ENCODE results near the gene CBX6.

The CBX6 gene

GRCh38 chr22:38882972-38883622, 11.1 kb upstream of the CBX6 start:
- TF ChIP-seq POLR2A (IDR thresholded peaks at IDR 0.05; ENCODE audit: extremely low read depth, insufficient read length), result no peak
- no peak for TF ChIP-seq MAX (IDR thresholded peaks at IDR 0.05; ENCODE audit: low read depth, low read length)
- TF ChIP-seq CTCF (IDR thresholded peaks at IDR 0.05; ENCODE audit: low read depth, low read length), result no peak
- TF ChIP-seq MYC (IDR thresholded peaks at IDR 0.05; ENCODE audit: low read depth, low read length), result no peak
- no peak for DNase-seq (ENCODE audit: low read depth)
- H3K4me3 ChIP-seq (ENCODE audit: low read depth, low read length), result no peak overlapping the region

- no peak overlapping the region for H3K4me3 ChIP-seq (ENCODE audit: low read depth, low read length)
- TF ChIP-seq CTCF (IDR thresholded peaks at IDR 0.05; ENCODE audit: low read depth, low read length), result no peak
- no peak for TF ChIP-seq POLR2A (IDR thresholded peaks at IDR 0.05; ENCODE audit: extremely low read depth, insufficient read length)
- TF ChIP-seq MYC (IDR thresholded peaks at IDR 0.05; ENCODE audit: low read depth, low read length), result no peak
- no peak for TF ChIP-seq MAX (IDR thresholded peaks at IDR 0.05; ENCODE audit: low read depth, low read length)
- DNase-seq (ENCODE audit: low read depth), result no peak
Observed at GRCh38 chr22:38881997-38882879, 10.2 kb upstream of the CBX6 start.

- H3K4me3 ChIP-seq (ENCODE audit: low read depth, low read length), result no peak overlapping the region
- no peak for DNase-seq (ENCODE audit: low read depth)
- no peak for TF ChIP-seq MAX (IDR thresholded peaks at IDR 0.05; ENCODE audit: low read depth, low read length)
- TF ChIP-seq MYC (IDR thresholded peaks at IDR 0.05; ENCODE audit: low read depth, low read length), result no peak
- TF ChIP-seq POLR2A (IDR thresholded peaks at IDR 0.05; ENCODE audit: extremely low read depth, insufficient read length), result no peak
Observed at GRCh38 chr22:38881464-38881871, 9.5 kb upstream of the CBX6 start.

GRCh38 chr22:38879961-38880360, 7.9 kb upstream of the CBX6 start:
- no peak for DNase-seq (ENCODE audit: low read depth)
- TF ChIP-seq MAX (IDR thresholded peaks at IDR 0.05; ENCODE audit: low read depth, low read length) (no peak), CTCF (IDR thresholded peaks at IDR 0.05; ENCODE audit: low read depth, low read length) (no peak), POLR2A (IDR thresholded peaks at IDR 0.05; ENCODE audit: extremely low read depth, insufficient read length) (no peak), MYC (IDR thresholded peaks at IDR 0.05; ENCODE audit: low read depth, low read length) (no peak)
- H3K4me3 ChIP-seq (ENCODE audit: low read depth, low read length), result no peak overlapping the region

GRCh38 chr22:38879108-38879729, 7.2 kb upstream of the CBX6 start:
- TF ChIP-seq MYC (IDR thresholded peaks at IDR 0.05; ENCODE audit: low read depth, low read length) (no peak), POLR2A (IDR thresholded peaks at IDR 0.05; ENCODE audit: extremely low read depth, insufficient read length) (no peak), CTCF (IDR thresholded peaks at IDR 0.05; ENCODE audit: low read depth, low read length) (no peak), MAX (IDR thresholded peaks at IDR 0.05; ENCODE audit: low read depth, low read length) (no peak)
- DNase-seq (ENCODE audit: low read depth), result peak; percentile 55
- no peak overlapping the region for H3K4me3 ChIP-seq (ENCODE audit: low read depth, low read length)
